SU-DHL-6 (cell line): ENCODE data around the gene ABLIM1.

Source experiments
- H2AFZ ChIP-seq: fragments of 200-600 bp; sonication (generic); 2 replicates; pipeline ENCODE4 v1.6.1; 2014; ENCODE audit warnings: low read depth, mild to moderate bottlenecking, moderate library complexity, mixed read lengths, antibody characterized with exemption, low read length; ENCODE audit not compliant: severe bottlenecking
- H3F3A ChIP-seq: fragments of 200-600 bp; shearing (Covaris generic); 2 replicates; pipeline ENCODE4 v1.6.0; 2016; ENCODE audit warnings: antibody characterized with exemption, mild to moderate bottlenecking; ENCODE audit not compliant: insufficient read depth
- H3K27ac ChIP-seq: fragments of 200-600 bp; sonication (generic); 2 replicates; pipeline ENCODE4 v1.5.1; 2016; ENCODE audit warnings: low read depth, mild to moderate bottlenecking, low read length, moderate library complexity, mixed read lengths
- H3K27me3 ChIP-seq: fragments of 200-600 bp; sonication (generic), shearing (Covaris generic); 2 replicates; pipeline ENCODE4 v1.6.0; 2014; ENCODE audit warnings: mild to moderate bottlenecking, low read length
- H3K36me3 ChIP-seq: fragments of 200-600 bp; sonication (generic); 2 replicates; pipeline ENCODE4 v1.6.1; 2014; ENCODE audit warnings: mild to moderate bottlenecking, low read length, mixed read lengths
- H3K4me2 ChIP-seq: fragments of 300-600, 200-600 bp; shearing (Covaris generic), sonication (generic); 2 replicates; pipeline ENCODE4 v1.6.0; 2014; ENCODE audit warnings: low read length, low read depth, mild to moderate bottlenecking; ENCODE audit not compliant: poor library complexity, severe bottlenecking
- H3K4me3 ChIP-seq: fragments of 200-600 bp; sonication (generic); 2 replicates; pipeline ENCODE4 v1.5.1; 2014; ENCODE audit warnings: antibody characterized with exemption, low read length, mild to moderate bottlenecking, mixed read lengths; ENCODE audit not compliant: insufficient read depth, poor library complexity, severe bottlenecking
- H3K79me2 ChIP-seq: fragments of 200-600 bp; sonication (generic); 2 replicates; pipeline ENCODE4 v1.6.1; 2014; ENCODE audit warnings: mild to moderate bottlenecking, low read length, moderate library complexity; ENCODE audit not compliant: insufficient read depth
- H3K9ac ChIP-seq: fragments of 200-600 bp; sonication (generic); 2 replicates; pipeline ENCODE4 v1.7.0; 2014; ENCODE audit warnings: mild to moderate bottlenecking, low read length
- H3K9me2 ChIP-seq: fragments of 200-600 bp; sonication (generic); replicated peaks from 2 replicates; pipeline ENCODE4 v1.6.1; 2014; ENCODE audit warnings: low read length; ENCODE audit not compliant: insufficient read depth
- H3K9me3 ChIP-seq: fragments of 200-600 bp; sonication (generic); 2 replicates; pipeline ENCODE4 v1.6.1; 2014; ENCODE audit warnings: low read length, mixed read lengths; ENCODE audit not compliant: insufficient read depth
- H4K20me1 ChIP-seq: fragments of 200-600 bp; sonication (generic); 2 replicates; pipeline ENCODE4 v1.6.1; 2014; ENCODE audit warnings: low read depth, mild to moderate bottlenecking, antibody characterized with exemption, low read length, moderate library complexity, mixed read lengths
- CTCF ChIP-seq: fragments of 200-600 bp; sonication (generic); IDR thresholded peaks from one replicate; pipeline ENCODE4 v1.5.1; 2017; ENCODE audit warnings: antibody characterized with exemption, mild to moderate bottlenecking, low read length, moderate library complexity; ENCODE audit not compliant: insufficient read depth, poor library complexity, severe bottlenecking
- EZH2phosphoT487 ChIP-seq: fragments of 200-600 bp; sonication (generic), shearing (Covaris generic); conservative IDR thresholded peaks from 2 replicates; pipeline ENCODE4 v1.6.1; 2018; ENCODE audit warnings: mild to moderate bottlenecking, antibody characterized with exemption, low read length, moderate library complexity, mixed read lengths

The ABLIM1 gene

GRCh38 chr10:114576716-114577115 is 81.4 kb downstream of the ABLIM1 start:
- no peaks in the 10 kb centered on the region for H4K20me1 ChIP-seq

GRCh38 chr10:114576132-114576487 is 82.0 kb downstream of the ABLIM1 start:
- H3K27me3 ChIP-seq: no peaks in the 10 kb centered on the region
- no peak overlapping the region for H2AFZ ChIP-seq
- H3K9ac ChIP-seq: no peak overlapping the region
- no peak for TF ChIP-seq EZH2phosphoT487
- no peak for TF ChIP-seq CTCF
- no peaks in the 10 kb centered on the region for H3F3A ChIP-seq
- no peaks in the 10 kb centered on the region for H3K9me3 ChIP-seq
- H3K4me3 ChIP-seq: no peak overlapping the region
- H3K79me2 ChIP-seq: no peaks in the 10 kb centered on the region
- H3K27ac ChIP-seq: no peak overlapping the region
- H4K20me1 ChIP-seq: no peaks in the 10 kb centered on the region
- no peak overlapping the region for H3K4me2 ChIP-seq
- no peaks in the 10 kb centered on the region for H3K36me3 ChIP-seq
- H3K9me2 ChIP-seq: no peaks in the 10 kb centered on the region

More at GRCh38 chr10:114576716-114577115, 81.4 kb downstream of the ABLIM1 start:
- Histone ChIP-seq H3K27me3 (no peaks in the 10 kb centered on the region), H3K36me3 (no peaks in the 10 kb centered on the region), H2AFZ (no peak overlapping the region), H3K79me2 (no peaks in the 10 kb centered on the region), H3K9me3 (no peaks in the 10 kb centered on the region), H3K4me3 (no peak overlapping the region), H3F3A (no peaks in the 10 kb centered on the region), H3K27ac (no peak overlapping the region), H3K9ac (no peak overlapping the region), H3K4me2 (no peak overlapping the region), H3K9me2 (no peaks in the 10 kb centered on the region)
- no peak for TF ChIP-seq EZH2phosphoT487
- no peak for TF ChIP-seq CTCF

DNA sequence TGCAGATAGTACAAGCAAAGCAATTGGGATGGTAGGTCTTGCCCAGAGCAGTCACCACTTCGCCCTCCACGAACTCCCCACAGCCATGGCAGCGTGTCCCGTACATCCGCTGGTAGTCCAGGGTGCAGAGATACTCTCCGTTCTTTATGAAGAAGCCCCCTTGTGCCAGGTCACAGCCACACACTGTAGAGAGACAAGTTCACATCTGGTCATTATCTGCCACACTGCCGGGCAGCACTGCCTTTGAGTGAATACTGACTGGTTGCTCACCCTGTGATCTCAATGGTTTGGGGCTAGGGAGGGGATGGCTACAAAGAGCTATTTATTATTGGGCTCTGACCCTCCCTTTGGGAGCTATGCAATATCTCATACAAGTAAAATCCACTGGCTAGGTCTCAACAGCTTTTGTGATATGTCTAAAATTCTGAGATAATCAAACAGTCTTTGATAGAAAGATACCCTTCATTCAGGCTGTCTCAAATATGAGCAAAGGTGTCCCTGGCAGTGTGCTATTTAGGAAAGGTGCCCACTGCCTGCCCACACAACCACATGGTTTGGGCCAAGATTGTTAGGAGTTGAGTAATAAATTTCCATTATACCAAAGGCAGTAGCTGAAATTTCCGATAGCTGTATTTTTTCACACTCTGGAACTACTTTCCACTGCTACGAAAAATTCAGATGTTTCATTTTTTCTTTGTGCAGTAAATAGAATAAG is 82.5 kb downstream of the ABLIM1 start:
- Histone ChIP-seq H3K27ac (no peak overlapping the region), H4K20me1 (no peaks in the 10 kb centered on the region), H3K9me3 (no peaks in the 10 kb centered on the region), H3K4me3 (no peak overlapping the region), H3F3A (no peaks in the 10 kb centered on the region), H3K79me2 (no peaks in the 10 kb centered on the region), H3K36me3 (no peaks in the 10 kb centered on the region), H3K9ac (no peak overlapping the region), H2AFZ (no peak overlapping the region), H3K27me3 (no peaks in the 10 kb centered on the region), H3K9me2 (no peaks in the 10 kb centered on the region), H3K4me2 (no peak overlapping the region)
- TF ChIP-seq CTCF: no peak
- TF ChIP-seq EZH2phosphoT487: no peak
